ENCODE results near the gene ASCL4.

The ASCL4 gene

DNA sequence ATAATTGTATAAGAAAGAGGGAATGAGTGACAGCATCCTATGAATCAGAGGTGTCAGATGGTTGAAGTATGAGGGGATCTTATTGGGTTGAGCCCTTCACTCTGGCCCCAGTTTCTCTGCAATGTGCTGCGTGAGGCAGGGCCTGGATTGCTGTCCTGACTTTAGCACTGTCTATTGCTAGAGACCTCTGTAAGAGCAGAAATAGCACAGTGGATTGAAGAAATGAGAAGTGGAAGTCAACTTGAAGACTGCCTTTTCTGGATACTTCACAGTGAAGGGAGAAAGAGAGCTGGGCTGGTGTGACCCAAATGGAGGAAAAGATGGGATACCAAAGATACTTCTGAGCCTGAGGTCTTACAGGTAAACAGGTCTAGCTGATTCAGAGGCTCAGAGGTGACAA is 5.8 kb downstream of the ASCL4 start:
- H3K27me3 ChIP-seq (ENCODE audit: control insufficient read depth, insufficient read depth, low read length): peaks cover 37% of the 10 kb centered on the region
- no peaks in the 10 kb centered on the region for H3K36me3 ChIP-seq (ENCODE audit: insufficient read depth, low read length)
- H3K4me2 ChIP-seq (ENCODE audit: low read length): no peak overlapping the region

DNA sequence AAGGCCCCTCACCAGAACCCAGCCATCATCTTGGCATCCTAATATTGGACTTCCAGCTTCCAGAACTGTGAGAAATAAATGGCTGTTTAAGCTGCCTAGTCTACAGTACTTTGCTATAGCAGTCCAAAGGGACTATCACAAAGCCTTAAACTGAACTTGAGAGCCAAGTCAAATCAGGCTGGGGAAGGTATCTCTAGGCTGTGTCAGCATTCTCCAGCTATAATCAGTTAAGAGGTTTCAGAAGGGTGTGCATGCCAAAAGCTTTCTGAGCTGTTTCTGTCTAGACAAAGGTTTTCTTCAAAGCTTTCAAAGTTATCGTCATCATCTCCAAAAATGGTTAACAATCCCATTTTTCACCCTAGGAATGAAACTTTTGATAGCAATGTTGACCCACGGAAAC is 7.6 kb downstream of the ASCL4 start:
- H3K36me3 ChIP-seq (ENCODE audit: insufficient read depth, low read length): no peaks in the 10 kb centered on the region
- H3K27me3 ChIP-seq (ENCODE audit: control insufficient read depth, insufficient read depth, low read length): peaks cover 19% of the 10 kb centered on the region
- H3K4me3 ChIP-seq (ENCODE audit: low read length): no peak overlapping the region
- H3K4me1 ChIP-seq (ENCODE audit: control insufficient read depth, insufficient read depth, low read length): no peaks in the 10 kb centered on the region
- no peaks in the 10 kb centered on the region for H3K9me3 ChIP-seq (replicated peaks; ENCODE audit: low read length)
- H3K9ac ChIP-seq (ENCODE audit: low read depth, low read length): no peak overlapping the region
- H3K4me2 ChIP-seq (ENCODE audit: low read length): no peak overlapping the region

More for the DNA sequence above, 5.8 kb downstream of the ASCL4 start:
- Histone ChIP-seq H3K9ac (ENCODE audit: low read depth, low read length) (no peak overlapping the region), H3K4me3 (ENCODE audit: low read length) (no peak overlapping the region), H3K9me3 (replicated peaks; ENCODE audit: low read length) (no peaks in the 10 kb centered on the region), H3K4me1 (ENCODE audit: control insufficient read depth, insufficient read depth, low read length) (no peaks in the 10 kb centered on the region)

DNA sequence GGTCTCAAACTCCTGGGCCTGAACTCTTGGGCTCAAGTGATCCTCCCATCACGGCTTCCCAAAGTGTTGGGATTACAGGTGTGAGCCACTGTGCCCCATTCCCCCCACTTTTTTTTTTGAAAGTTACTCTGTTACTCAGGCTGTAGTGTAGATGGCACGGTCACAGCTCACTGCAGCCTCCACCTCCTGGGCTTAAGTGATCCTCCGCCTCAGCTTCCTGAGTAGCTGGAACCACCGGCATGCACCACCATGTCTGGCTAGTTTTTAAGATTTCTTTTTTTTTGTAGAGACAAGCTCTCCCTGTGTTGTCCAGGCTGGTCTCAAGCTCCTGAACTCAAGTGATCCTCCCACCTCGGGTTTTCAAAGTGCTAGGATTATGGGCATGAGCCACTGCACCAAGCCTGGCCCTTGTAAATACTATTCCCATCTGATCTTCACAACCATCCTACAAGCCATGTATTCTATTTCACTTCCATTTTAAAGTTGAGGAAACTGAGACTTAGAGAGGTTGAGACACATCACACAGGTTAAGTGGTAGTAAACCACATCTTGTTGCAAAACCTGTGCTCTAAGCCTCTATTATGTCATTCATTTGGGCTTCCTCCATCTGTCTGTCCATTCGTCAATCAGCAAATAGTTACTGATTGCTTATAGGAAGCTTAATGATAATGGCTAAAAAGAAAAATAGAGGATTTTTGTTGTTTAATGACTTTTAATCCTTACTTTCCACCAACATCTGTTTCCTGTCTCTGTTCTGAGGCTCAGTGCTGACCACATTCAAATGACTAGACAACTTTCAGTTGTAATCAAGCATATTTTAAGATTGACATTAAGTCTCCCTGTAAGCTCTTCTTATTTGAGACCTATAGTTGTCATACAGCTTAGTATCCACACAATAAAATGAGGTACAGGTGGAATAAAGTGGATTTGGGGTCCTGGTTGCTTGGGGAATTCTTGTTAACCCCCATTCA is 9.2 kb downstream of the ASCL4 start:
- H3K4me1 ChIP-seq (ENCODE audit: control insufficient read depth, insufficient read depth, low read length): no peaks in the 10 kb centered on the region
- no peak overlapping the region for H3K4me3 ChIP-seq (ENCODE audit: low read length)
- H3K36me3 ChIP-seq (ENCODE audit: insufficient read depth, low read length): no peaks in the 10 kb centered on the region
- H3K9ac ChIP-seq (ENCODE audit: low read depth, low read length): no peak overlapping the region
- peaks cover 13% of the 10 kb centered on the region for H3K27me3 ChIP-seq (ENCODE audit: control insufficient read depth, insufficient read depth, low read length)
- H3K9me3 ChIP-seq (replicated peaks; ENCODE audit: low read length): no peaks in the 10 kb centered on the region
- H3K4me2 ChIP-seq (ENCODE audit: low read length): no peak overlapping the region

DNA sequence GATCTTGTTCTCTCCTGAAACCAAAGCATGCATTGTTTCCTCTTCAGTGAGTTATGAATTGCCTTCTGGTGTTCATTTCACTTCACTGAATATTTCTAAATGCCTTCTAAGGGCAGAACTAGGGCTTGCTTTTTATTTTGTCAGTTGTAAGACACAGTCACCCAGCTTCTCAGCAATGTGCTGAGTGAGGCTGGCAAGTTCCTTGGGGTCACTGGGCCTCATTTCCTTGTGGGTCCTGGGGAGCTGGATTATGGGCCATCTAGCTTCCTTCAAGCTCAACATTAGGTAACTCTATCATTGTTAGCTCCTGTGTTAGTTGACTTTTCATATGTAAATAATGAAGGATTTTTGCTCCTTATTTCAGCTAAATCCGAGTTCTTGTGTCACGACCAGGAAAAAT is 13.8 kb downstream of the ASCL4 start:
- H3K9ac ChIP-seq (ENCODE audit: low read depth, low read length): no peak overlapping the region
- no peak overlapping the region for H3K4me2 ChIP-seq (ENCODE audit: low read length)
- H3K4me1 ChIP-seq (ENCODE audit: control insufficient read depth, insufficient read depth, low read length): no peaks in the 10 kb centered on the region
- H3K27me3 ChIP-seq (ENCODE audit: control insufficient read depth, insufficient read depth, low read length): peaks cover 3% of the 10 kb centered on the region
- H3K9me3 ChIP-seq (replicated peaks; ENCODE audit: low read length): no peaks in the 10 kb centered on the region
- no peaks in the 10 kb centered on the region for H3K36me3 ChIP-seq (ENCODE audit: insufficient read depth, low read length)
- H3K4me3 ChIP-seq (ENCODE audit: low read length): no peak overlapping the region

DNA sequence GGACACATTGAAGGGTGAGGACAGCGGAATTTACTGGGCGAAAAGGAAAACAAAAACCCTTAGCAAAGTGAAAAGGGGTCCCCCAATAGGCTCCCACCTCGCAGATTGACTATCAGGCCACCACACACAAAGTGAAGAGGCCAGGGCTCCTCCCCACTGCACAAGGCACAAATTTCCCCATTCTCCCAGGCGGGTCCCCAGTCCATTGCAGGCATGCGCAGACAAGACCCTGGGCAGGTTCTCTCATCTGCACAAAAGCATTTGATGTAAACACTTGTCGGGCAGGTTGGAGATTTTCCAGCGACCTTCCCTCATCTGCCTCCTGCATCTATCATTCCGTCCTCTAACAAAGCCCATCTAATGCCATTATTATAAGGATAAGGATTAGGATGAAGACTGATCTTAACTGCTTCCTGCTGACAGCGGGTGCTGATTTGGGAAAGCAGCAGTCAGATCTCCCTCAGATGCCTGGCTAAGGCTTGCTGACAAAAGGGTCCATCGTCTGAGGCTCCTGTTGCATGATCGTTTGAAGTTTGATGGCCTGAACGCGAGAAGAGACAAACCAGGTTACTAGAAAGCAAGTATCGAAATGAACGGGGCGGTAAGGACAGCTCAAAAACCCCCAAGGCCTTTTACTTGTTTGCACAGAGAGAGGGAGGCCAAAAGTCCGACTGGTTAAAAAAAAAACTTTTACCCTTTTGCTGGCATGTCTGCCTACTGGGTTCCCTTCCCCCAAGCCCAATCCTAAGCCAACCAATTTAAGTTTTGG is 14.4 kb downstream of the ASCL4 start:
- H3K27me3 ChIP-seq (ENCODE audit: control insufficient read depth, insufficient read depth, low read length): peaks cover under 1% of the 10 kb centered on the region
- no peaks in the 10 kb centered on the region for H3K9me3 ChIP-seq (replicated peaks; ENCODE audit: low read length)
- no peak overlapping the region for H3K4me3 ChIP-seq (ENCODE audit: low read length)
- no peak overlapping the region for H3K9ac ChIP-seq (ENCODE audit: low read depth, low read length)
- no peak overlapping the region for H3K4me2 ChIP-seq (ENCODE audit: low read length)
- no peaks in the 10 kb centered on the region for H3K4me1 ChIP-seq (ENCODE audit: control insufficient read depth, insufficient read depth, low read length)
- H3K36me3 ChIP-seq (ENCODE audit: insufficient read depth, low read length): no peaks in the 10 kb centered on the region

DNA sequence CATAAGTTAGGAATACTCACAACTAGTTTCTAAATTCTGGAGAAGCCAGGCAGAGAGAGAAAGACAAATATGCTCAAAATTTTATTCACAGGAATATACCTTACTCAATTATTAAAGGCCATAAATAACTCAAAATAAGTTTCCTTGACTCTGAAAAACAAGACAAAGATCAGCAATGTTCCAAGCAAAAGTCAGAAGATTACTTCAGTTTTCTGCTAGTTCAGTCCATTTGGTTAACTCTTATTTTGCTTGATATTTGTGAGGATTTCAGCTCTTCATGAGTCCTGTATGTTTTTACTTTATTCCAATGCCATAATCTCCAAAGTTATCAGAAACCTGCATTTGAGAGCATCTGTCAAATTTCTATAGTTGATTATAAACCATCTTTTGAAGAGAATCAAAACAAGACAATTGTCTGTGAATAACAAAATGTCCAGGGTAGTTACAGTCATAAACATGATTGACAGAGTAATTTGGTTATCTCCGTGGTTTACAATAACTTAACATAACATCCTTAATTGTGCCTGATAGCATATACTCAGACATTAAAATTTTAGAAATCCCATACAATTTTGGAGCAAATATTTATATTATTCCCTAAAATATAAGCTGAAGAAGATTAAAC is 17.1 kb downstream of the ASCL4 start:
- no peak overlapping the region for H3K4me2 ChIP-seq (ENCODE audit: low read length)
- H3K9me3 ChIP-seq (replicated peaks; ENCODE audit: low read length): no peaks in the 10 kb centered on the region
- no peak overlapping the region for H3K4me3 ChIP-seq (ENCODE audit: low read length)
- H3K9ac ChIP-seq (ENCODE audit: low read depth, low read length): no peak overlapping the region
- H3K36me3 ChIP-seq (ENCODE audit: insufficient read depth, low read length): no peaks in the 10 kb centered on the region
- H3K27me3 ChIP-seq (ENCODE audit: control insufficient read depth, insufficient read depth, low read length): no peaks in the 10 kb centered on the region
- no peaks in the 10 kb centered on the region for H3K4me1 ChIP-seq (ENCODE audit: control insufficient read depth, insufficient read depth, low read length)

DNA sequence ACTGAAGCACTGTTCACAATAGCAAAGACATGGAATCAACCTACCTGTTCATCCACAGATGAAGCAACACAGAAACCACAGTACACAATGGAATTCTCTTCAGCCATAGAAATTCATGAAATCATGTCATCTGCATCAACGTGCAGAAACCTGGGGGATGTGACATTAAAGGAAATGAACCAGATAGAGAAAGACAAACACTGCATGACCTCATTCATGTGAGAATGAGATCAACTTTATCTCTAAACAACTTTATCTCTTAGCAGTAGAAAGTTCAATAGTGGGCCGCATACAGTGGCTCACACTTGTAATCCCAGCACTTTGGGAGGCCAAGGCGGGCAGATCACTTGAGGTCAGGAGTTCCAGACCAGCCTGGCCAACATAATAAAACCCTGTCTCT is 19.9 kb downstream of the ASCL4 start:
- H3K9ac ChIP-seq (ENCODE audit: low read depth, low read length): no peak overlapping the region
- H3K27me3 ChIP-seq (ENCODE audit: control insufficient read depth, insufficient read depth, low read length): no peaks in the 10 kb centered on the region
- no peaks in the 10 kb centered on the region for H3K4me1 ChIP-seq (ENCODE audit: control insufficient read depth, insufficient read depth, low read length)
- H3K9me3 ChIP-seq (replicated peaks; ENCODE audit: low read length): no peaks in the 10 kb centered on the region
- H3K4me3 ChIP-seq (ENCODE audit: low read length): no peak overlapping the region
- no peak overlapping the region for H3K4me2 ChIP-seq (ENCODE audit: low read length)
- no peaks in the 10 kb centered on the region for H3K36me3 ChIP-seq (ENCODE audit: insufficient read depth, low read length)

DNA sequence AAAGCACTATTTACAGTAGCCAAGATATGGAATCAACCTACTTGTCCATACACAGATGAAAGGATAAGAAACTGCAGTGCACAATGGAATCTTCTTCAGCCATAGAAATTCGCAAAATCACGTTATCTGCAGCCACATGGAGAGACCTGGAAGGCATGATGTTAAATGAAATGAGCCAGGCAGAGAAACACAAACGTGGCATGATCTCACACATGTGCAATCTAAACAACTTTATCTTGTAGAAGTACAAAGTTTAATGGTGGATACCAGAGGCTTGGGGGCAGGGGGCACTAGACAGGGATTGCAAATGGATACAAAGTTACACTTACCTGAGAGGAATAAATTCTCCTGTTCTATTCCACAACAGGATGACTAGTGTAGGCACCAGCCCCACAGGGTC is 24.1 kb downstream of the ASCL4 start:
- no peak overlapping the region for H3K4me2 ChIP-seq (ENCODE audit: low read length)
- no peak overlapping the region for H3K4me3 ChIP-seq (ENCODE audit: low read length)
- H3K27me3 ChIP-seq (ENCODE audit: control insufficient read depth, insufficient read depth, low read length): no peaks in the 10 kb centered on the region
- H3K9ac ChIP-seq (ENCODE audit: low read depth, low read length): no peak overlapping the region
- H3K36me3 ChIP-seq (ENCODE audit: insufficient read depth, low read length): no peaks in the 10 kb centered on the region
- no peaks in the 10 kb centered on the region for H3K4me1 ChIP-seq (ENCODE audit: control insufficient read depth, insufficient read depth, low read length)
- H3K9me3 ChIP-seq (replicated peaks; ENCODE audit: low read length): no peaks in the 10 kb centered on the region

DNA sequence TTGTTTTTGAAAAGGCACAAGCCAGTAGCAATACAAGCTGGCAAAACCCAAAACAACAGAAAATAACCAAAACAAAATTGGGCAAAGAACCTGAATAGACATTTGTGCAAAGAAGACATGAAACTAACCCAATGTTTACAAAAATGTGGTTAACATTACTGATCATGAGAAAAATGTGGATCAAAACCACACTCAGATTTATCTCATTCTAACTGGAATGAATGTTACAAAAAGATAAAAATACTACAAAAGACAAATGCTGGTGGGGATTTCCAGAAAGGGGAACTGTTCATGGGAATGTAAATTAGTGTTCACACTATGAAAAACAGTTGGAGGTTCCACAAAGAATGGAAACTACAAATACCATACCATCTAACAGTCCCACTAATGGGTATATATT is 26.6 kb downstream of the ASCL4 start:
- Histone ChIP-seq H3K9me3 (replicated peaks; ENCODE audit: low read length) (no peaks in the 10 kb centered on the region), H3K4me1 (ENCODE audit: control insufficient read depth, insufficient read depth, low read length) (no peaks in the 10 kb centered on the region), H3K9ac (ENCODE audit: low read depth, low read length) (no peak overlapping the region), H3K4me2 (ENCODE audit: low read length) (no peak overlapping the region), H3K27me3 (ENCODE audit: control insufficient read depth, insufficient read depth, low read length) (no peaks in the 10 kb centered on the region), H3K4me3 (ENCODE audit: low read length) (no peak overlapping the region), H3K36me3 (ENCODE audit: insufficient read depth, low read length) (no peaks in the 10 kb centered on the region)

DNA sequence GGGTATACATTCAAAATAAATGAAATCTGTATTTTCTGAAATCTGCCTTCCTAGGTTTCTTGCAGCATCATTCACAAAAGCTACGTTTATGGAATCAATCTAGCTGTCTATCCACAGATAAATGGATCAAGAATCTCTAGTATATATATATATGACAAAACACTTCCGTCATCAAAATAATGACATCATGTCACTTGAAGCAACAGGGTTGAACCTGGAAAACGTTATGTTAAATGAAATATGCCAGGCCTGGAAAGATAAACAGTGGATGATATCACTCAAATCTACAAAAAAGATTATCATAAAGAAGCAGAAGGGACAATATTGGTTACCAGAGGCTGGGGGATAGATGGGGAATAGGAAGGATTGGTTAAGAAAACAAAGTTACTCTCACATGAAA is 28.6 kb downstream of the ASCL4 start:
- Histone ChIP-seq H3K9me3 (replicated peaks; ENCODE audit: low read length) (no peaks in the 10 kb centered on the region), H3K4me1 (ENCODE audit: control insufficient read depth, insufficient read depth, low read length) (no peaks in the 10 kb centered on the region), H3K4me3 (ENCODE audit: low read length) (no peak overlapping the region), H3K9ac (ENCODE audit: low read depth, low read length) (no peak overlapping the region), H3K4me2 (ENCODE audit: low read length) (no peak overlapping the region), H3K27me3 (ENCODE audit: control insufficient read depth, insufficient read depth, low read length) (no peaks in the 10 kb centered on the region), H3K36me3 (ENCODE audit: insufficient read depth, low read length) (no peaks in the 10 kb centered on the region)

DNA sequence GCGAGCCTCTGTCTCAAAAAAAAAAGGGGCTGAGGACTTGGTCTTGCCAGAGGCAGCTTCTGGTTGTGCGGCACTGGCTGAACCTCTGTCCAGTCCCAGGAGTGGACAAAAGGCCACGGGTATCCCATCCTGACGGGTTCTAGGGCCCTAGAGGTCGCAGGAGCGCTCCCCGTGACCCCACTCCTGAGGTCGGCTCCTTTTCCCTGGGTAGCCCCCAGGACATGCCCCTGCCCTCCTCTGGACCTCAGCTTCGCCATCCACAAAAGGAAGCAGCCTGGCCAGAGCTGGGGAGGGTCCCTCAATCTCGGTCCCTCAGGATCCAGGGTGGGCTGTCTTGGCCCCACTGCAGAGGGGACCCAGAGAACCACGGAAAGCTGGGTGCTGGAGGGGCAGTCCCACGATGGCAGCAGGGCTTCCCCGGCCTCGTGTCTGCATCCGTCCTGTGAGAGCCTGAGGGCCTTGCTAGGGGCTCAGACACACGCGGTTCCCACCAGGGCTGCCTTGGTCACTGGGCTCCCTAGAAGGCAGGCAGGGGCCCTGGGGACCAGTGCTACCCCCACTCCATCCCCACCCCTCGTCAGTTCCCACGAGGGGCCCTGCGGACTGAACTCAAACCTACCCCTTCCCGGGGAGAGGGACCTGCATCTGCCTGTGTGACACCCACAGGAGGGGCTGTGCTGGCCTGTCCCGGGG is 31.1 kb downstream of the ASCL4 start:
- H3K9me3 ChIP-seq (replicated peaks; ENCODE audit: low read length): no peaks in the 10 kb centered on the region
- no peaks in the 10 kb centered on the region for H3K36me3 ChIP-seq (ENCODE audit: insufficient read depth, low read length)
- no peak overlapping the region for H3K9ac ChIP-seq (ENCODE audit: low read depth, low read length)
- H3K4me3 ChIP-seq (ENCODE audit: low read length): no peak overlapping the region
- H3K4me1 ChIP-seq (ENCODE audit: control insufficient read depth, insufficient read depth, low read length): no peaks in the 10 kb centered on the region
- no peaks in the 10 kb centered on the region for H3K27me3 ChIP-seq (ENCODE audit: control insufficient read depth, insufficient read depth, low read length)
- H3K4me2 ChIP-seq (ENCODE audit: low read length): no peak overlapping the region

Data from skeletal muscle satellite cell (primary cell).